Fibroblast of the conjunctiva (primary cell): ENCODE results near the gene MAEA.

ENCODE experiments used
- DNase-seq: peaks from one replicate; pipeline ENCODE4 v3.0.0-alpha.2; 2010; ENCODE audit warnings: low read depth

The MAEA gene

GRCh38 chr4:1300466-1301455, 11.1 kb downstream of the MAEA start:
- peak; percentile 17 for DNase-seq

DNA sequence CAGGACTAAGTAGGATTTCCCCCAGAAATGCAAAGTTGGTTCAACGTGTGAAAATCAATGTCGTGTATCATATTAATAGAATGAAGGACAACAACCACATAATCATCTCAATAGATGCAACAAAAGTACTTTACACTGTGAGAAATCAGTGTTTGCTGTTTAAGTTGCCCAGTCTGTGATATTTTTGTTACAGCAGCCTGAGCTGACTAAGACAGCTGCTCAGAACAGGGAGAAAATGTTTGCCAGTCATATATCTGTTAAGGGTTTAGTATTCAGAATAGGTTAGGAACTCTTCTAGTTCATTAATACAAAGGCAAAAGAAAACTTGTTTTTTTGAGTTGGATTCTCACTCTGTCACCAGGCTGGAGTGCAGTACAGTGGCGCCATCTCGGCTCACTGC, 12.5 kb downstream of the MAEA start:
- no peak for DNase-seq

- DNase-seq = no peak
These were observed 15.6 kb downstream of the MAEA start for GRCh38 chr4:1305261-1305711.

DNA sequence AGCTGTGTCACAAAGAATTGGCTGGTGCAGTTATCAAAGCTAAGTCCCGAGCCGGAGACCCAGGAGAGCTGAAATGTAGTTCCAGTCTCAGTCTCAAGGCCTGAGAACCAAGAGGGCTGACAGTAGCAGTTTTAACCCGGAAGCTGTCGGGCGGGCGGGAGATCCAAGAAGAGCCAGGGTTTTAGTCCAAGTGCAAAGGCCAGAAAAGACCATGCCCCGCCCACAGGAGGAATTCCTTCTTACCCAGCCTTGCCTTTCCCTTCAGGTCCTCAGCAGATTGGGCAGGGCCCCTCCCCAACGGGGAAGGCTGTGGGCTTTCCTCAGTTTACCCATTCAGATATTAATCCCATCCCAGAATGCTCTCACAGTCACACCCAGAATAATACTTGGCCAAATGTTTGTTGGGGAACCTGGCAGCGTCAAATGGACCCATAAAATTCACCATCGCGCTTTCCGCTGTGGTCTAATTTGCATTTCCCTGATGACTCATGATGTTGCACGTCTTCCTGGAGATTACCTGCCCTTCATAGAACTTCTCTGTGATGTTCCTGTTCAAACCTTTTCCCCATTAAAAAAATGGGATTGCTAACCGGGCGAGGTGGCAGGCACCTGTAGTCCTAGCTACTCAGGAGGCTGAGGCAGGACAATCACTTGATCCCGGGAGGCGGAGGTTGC, 16.2 kb downstream of the MAEA start:
- no peak for DNase-seq

DNA sequence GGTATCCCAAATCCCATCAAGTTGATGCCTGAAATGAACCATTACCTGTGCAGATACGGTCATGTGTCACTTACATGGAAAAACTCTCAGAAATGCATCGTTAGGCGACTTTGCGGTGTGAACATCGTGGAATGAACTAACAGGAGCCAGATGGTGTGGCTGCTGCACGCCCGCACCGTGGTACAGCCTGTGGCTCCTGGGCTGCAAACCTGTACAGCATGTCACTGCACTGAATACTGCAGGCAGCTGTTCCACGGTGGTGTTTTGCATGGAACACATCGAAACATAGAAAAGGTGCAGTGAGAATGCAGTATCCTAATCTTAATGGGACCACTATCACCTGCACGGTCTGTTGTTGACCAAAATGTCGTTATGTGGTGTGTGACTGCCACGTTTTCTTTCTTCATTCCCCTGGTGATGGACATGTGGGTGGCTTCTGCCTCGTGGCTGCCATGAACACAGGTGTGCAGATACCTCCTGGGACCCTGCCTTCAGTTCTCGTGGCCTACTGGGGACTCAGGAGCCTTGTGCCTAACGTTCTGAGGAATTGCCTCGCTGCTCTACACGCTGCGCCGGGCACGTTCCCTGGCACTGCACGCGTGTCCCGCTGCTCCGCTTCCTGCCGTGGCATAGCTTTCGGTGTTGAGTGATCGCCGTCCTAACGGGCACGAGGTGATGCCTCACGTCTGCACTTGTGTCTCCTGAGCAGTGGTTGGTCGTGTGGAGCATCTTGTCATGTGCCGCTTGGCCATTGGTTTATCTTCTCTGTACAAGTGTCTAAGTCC, 18.5 kb downstream of the MAEA start:
- no peak for DNase-seq

DNA sequence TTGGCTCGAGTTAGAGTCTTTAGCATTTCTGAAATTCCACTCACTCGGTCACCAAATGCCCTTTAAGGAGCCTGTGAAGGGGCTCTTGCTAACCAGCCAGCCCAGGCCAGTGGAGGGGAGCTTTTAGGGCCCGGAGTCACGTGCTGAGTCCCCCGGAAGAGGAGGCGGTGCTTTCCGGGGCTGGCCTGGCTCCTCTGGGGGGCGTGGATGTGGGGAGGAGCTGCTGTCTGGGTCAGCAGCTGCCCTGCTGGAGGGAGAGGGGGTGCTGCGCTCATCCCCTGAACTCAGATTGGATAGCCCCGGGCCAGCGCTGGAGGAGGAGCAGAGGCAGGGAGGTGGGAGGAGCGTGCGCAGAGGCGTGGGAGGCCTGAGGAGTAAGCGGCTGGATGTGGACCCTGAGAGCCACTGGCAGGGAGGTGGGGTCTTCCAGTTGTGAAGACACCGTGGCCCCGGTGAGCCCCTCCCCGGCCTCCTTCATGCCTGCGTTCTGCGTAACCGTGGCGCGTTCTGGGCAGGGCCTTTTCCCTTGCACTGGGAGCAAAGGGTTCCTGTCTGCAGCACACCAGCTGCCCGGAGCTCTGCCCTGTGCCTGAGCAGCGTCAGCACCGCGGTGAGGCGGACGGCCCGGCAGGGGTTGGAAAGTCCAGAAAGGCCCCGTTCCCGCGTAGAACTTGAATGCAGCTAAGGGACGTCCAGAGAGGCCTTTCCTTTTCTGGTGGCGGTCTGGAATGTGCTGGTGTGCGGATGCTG, 19.7 kb downstream of the MAEA start:
- DNase-seq = peak; percentile 87

DNA sequence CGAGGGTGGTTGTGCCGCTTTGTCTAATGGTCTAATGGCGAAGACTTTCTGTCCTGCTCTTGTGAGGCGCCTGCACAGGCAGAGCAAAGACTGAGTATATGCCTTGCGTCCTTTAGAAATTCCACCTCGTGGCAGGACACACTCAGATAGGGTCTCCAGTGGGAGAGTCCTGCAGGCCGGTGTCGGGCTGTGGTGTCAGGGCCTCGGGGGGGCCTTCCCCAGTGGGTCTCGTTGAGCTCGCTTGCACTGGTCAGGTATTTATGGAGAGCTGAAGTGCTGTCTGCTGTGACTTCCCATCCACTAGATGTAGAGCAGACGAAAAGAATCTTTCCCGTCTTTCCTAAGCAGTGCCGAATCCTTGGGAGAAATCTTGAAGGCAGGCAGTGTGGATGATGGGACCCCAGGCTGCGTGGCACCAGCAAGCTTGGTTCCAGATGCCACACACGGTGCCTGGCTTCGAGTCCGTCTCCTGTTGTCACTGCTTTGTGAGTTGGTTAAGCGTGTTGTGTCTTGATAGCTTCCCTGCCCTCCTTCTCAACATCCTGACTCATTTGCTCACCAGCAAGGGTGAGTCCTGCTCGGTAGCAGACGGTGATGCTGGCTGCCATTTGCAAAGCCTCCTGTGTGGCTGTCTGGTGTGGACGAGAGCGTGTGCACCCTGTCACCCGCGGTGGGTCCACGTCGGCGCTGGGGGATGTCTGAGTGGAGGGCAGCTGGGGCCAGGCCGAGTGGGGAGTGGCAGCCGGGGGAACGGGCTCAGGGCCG, 20.5 kb downstream of the MAEA start:
- no peak for DNase-seq

DNA sequence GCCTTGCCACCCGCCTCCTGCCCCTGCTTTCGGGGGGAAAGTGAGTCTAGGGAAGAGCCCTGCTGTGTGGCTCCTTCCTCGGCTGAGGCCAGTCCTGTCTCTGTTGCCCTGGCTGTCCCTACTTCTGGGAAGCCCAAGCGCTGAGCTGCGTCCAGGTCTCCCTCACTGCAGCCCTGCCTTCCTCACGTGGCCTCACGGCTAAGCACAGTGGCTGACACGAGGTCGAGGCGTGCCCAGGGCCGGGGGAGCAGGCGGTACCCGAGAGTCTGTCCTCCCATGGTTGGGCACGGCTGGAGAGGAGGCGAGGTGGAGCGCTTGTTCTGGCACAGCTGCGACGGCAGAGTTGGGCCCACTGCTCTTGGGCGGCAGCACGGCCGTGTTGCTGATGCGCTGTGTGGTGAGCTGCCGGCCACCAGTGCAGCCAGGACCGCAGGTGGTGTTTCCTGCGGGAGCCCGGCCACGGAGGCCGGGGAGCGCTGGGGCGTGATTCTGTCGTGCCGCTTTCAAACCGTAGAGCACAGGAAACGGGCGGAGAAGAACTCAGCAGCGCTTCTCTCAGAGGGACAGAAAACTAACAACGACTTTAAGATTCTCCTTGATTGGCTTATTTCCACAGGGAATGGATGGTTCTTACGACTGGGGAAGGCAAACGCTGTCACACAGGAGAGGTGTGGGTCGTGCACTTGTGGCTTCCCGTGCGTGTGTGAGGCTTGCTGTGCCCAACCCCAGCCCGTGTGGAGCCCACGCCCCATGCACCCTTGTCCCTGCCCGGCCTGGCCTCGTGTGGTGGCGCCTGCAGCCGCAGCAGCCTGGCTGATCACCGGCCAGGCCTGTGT, 21.3 kb downstream of the MAEA start:
- no peak for DNase-seq

DNA sequence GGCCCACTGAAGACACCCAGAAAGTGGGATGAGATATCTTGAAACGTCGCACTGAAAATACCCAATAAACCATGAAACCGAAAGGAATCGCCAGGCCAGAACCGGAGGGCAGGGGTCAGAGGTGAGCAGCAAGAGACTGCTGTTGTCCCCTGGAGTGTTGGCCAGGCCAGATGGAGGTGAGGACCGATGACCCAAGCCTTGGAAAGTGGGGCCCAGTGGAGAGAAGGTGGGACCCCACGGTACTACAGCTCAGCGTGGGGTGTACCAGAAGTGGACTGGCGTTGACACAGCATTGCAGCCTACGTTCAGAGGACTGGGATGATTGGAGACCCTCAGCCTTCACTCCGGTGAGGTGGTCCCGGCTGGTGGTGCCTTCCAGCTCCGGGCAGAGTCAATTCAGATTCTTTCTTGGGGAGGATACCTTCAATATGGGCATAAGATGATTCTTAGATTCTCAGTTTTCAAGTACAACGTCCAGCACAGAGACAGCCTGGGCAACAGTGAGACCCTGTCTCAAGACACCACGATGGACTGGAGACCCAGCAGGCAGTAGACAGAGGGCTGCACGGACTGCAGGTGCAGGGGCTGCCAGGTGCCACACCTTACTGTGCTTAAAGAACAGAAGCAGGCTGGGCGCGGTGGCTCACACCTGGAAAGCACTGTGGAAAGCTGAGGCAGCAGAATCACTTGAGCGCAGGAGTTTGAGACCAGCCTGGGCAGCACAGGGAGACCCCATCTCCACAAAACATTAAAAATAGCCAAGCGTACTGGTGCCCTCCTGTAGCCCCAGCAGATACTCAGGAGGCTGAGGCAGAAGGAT, 23.3 kb downstream of the MAEA start:
- no peak for DNase-seq

- DNase-seq = no peak
These were observed 25.6 kb downstream of the MAEA start for GRCh38 chr4:1315306-1315705.

- no peak for DNase-seq
These were observed 26.3 kb downstream of the MAEA start for GRCh38 chr4:1315836-1316536.

- DNase-seq = no peak
These were observed 27.0 kb downstream of the MAEA start for GRCh38 chr4:1316537-1317168.

- no peak for DNase-seq
These were observed 27.7 kb downstream of the MAEA start for GRCh38 chr4:1317177-1318045.

GRCh38 chr4:1318046-1318375, 28.3 kb downstream of the MAEA start:
- DNase-seq = no peak

GRCh38 chr4:1318488-1319213, 29.0 kb downstream of the MAEA start:
- no peak for DNase-seq

GRCh38 chr4:1321486-1321885, 31.8 kb downstream of the MAEA start:
- DNase-seq = no peak
